PC-3 (cell line): ENCODE results near the gene CASP14. TPM values are rescaled to one million over a fixed set of nuclear protein-coding genes. Genes with fewer than 3 reads are reported as not detected.

Source experiments
- ATAC-seq: fragments of 200-7000 bp; cut with Tn5 transposase; 2 replicates; pipeline ENCODE4 v1.9.1; 2020; ENCODE audit warnings: mild to moderate bottlenecking, moderate library complexity
- Bru-seq: library from RNA; stranded (reverse); fragments of 400-500 nt; gene quantifications from one replicate; lab custom pipeline; 2021; lab: Mats Ljungman, UMichigan
- BruChase-seq, 2 experiments: library from RNA; stranded (reverse); fragments of 400-500 nt; gene quantifications; one replicate each; lab custom pipeline; 2021; lab: Mats Ljungman, UMichigan
- BruUV-seq: library from RNA; stranded (reverse); fragments of 400-500 nt; replicated peaks from 2 replicates; lab custom pipeline; 2021; lab: Mats Ljungman, UMichigan
- CTCF ChIA-PET: fragments of 300-600 bp; sonication (Branson Sonifier 250); formaldehyde crosslinking; loops from one replicate; lab custom pipeline; 2022; ENCODE audit warnings: antibody characterized with exemption; lab: Charles Lee
- POLR2A ChIA-PET: fragments of 300-600 bp; sonication (Branson Sonifier 250); formaldehyde crosslinking; loops from one replicate; lab custom pipeline; 2022; ENCODE audit warnings: antibody characterized with exemption; ENCODE audit not compliant: unreplicated experiment; lab: Charles Lee
- DNase-seq: peaks from one replicate; pipeline ENCODE4 v3.0.0-alpha.2; 2015
- H2AFZ ChIP-seq: fragments of 300-600 bp; sonication (generic); 2 replicates; pipeline ENCODE4 v1.6.0; 2016; ENCODE audit warnings: antibody characterized with exemption, low read length
- H3F3A ChIP-seq: fragments of 300-600 bp; sonication (generic); one replicate; pipeline ENCODE4 v1.6.0; 2017; ENCODE audit warnings: antibody characterized with exemption, low read length, control low read depth, mild to moderate bottlenecking; ENCODE audit not compliant: unreplicated experiment
- H3K27ac ChIP-seq: fragments of 300-600 bp; sonication (generic); 2 replicates; pipeline ENCODE4 v1.5.1; 2016; ENCODE audit warnings: mild to moderate bottlenecking, low read length
- H3K27me3 ChIP-seq: fragments of 300-600 bp; sonication (generic); 2 replicates; pipeline ENCODE4 v1.6.1; 2016; ENCODE audit warnings: low read length, mixed read lengths
- H3K36me3 ChIP-seq: fragments of 300-600 bp; sonication (generic); 2 replicates; pipeline ENCODE4 v1.6.1; 2016; ENCODE audit warnings: low read depth, mixed run types, low read length, mixed read lengths
- H3K4me1 ChIP-seq: fragments of 300-600 bp; sonication (generic); 2 replicates; pipeline ENCODE4 v1.5.1; 2016; ENCODE audit warnings: low read length; ENCODE audit not compliant: insufficient read depth
- H3K4me2 ChIP-seq: fragments of 300-600 bp; sonication (generic); 2 replicates; pipeline ENCODE4 v1.6.0; 2016; ENCODE audit warnings: low read length
- H3K4me3 ChIP-seq: fragments of 300-600 bp; sonication (generic); 2 replicates; pipeline ENCODE4 v1.5.1; 2016; ENCODE audit warnings: mild to moderate bottlenecking, low read length, mixed read lengths
- H3K79me2 ChIP-seq: fragments of 300-600 bp; sonication (generic); 2 replicates; pipeline ENCODE4 v1.6.1; 2017; ENCODE audit warnings: low read length, mixed read lengths
- H3K9ac ChIP-seq: fragments of 300-600 bp; sonication (generic); 2 replicates; pipeline ENCODE4 v1.6.0; 2016; ENCODE audit warnings: mild to moderate bottlenecking, low read length
- H3K9me2 ChIP-seq: fragments of 300-600 bp; sonication (generic); replicated peaks from 2 replicates; pipeline ENCODE4 v1.6.1; 2016; ENCODE audit warnings: mixed run types, low read length, mixed read lengths
- H3K9me3 ChIP-seq: fragments of 300-600 bp; sonication (generic); 2 replicates; pipeline ENCODE4 v1.6.1; 2016; ENCODE audit warnings: low read length, mixed read lengths
- H4K20me1 ChIP-seq: fragments of 300-600 bp; sonication (generic); 2 replicates; pipeline ENCODE4 v1.6.1; 2016; ENCODE audit warnings: low read length, mixed read lengths
- EZH2 ChIP-seq: fragments of 300-600 bp; sonication (generic); IDR thresholded peaks from one replicate; pipeline ENCODE4 v1.6.1; 2017; ENCODE audit warnings: antibody characterized with exemption, mild to moderate bottlenecking, low read length; ENCODE audit not compliant: unreplicated experiment
- EZH2phosphoT487 ChIP-seq: fragments of 300-600 bp; sonication (generic); IDR thresholded peaks from 2 replicates; pipeline ENCODE4 v1.6.1; 2018; ENCODE audit warnings: mild to moderate bottlenecking, antibody characterized with exemption, low read length, borderline replicate concordance
- intact Hi-C: fragments of 100-400 bp; cut with micrococcal nuclease; formaldehyde crosslinking; loops from 2 replicates; pipeline ENCODE4 v1.9.0; 2023
- long read RNA-seq: library from polyadenylated mRNA; unstranded; transcript quantifications from one replicate; pipeline ENCODE4 v2.0.0, GENCODE V29; 2021; ENCODE audit not compliant: unreplicated experiment
- total RNA-seq: library from RNA; depleted of rRNA; stranded (reverse); fragments of >200 nt; gene quantifications from 2 replicates; pipeline ENCODE4 v1.2.3, GENCODE V29; 2014; rRNA removed
- TF ChIP-seq, protein P1 (sequence below): fragments of 300-600 bp; sonication (generic); conservative IDR thresholded peaks from 2 replicates; pipeline ENCODE4 v1.5.1; 2017; ENCODE audit warnings: antibody characterized with exemption, low read depth, mild to moderate bottlenecking, low read length

CASP14 gene, protein sequence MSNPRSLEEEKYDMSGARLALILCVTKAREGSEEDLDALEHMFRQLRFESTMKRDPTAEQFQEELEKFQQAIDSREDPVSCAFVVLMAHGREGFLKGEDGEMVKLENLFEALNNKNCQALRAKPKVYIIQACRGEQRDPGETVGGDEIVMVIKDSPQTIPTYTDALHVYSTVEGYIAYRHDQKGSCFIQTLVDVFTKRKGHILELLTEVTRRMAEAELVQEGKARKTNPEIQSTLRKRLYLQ
- 5.0 and 8.9 TPM in 2 replicates for total RNA-seq
- percentile 53 among the genes with signal in this experiment for Bru-seq, nascent RNA
- percentile 78 among the genes with signal in this experiment for BruChase-seq, experiment 1, labeled RNA remaining after a 6-hour chase
- percentile 58 among the genes with signal in this experiment for BruChase-seq, experiment 2, labeled RNA remaining after a 2-hour chase
- long read RNA-seq, partial matches to known transcripts = 0 of 7 reads
- long read RNA-seq, other reads (novel, unspliced or antisense) = 7 of 7 reads

DNA sequence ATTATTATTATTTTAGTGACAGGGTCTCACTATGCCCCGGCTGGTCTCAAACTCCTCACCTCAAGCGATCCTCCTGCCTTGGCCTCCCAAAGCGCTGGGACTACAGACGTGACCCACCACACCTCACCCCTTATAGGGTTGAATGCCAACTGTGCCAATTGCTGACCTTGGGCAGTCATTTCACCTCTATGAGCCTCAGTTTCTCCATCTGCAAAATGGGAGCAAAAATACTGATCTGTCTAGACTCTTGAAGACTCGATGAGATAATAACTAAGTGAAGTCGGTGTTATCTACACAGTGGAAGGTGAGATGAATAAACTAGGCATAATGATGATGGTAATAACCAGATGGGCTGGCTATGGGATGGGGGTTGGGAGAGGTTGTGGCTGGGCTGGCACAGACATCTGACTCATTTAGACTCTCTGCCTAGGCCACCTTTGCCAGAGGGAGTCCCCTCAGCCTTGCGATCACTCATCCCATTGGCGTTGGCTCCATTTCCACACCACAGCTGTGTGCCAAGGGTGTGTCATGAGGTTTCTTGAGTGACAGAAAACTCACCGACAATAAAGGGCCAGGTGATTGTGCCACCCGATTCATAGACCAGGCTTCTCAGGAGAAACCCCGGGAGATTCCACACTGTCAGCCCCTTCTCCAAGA lies at the start of gene CASP14:
Gene CASP14, plus strand, starts transcription at position 596 of the 657 bp plus-strand sequence. CDS start 2,772 bp downstream, outside the sequence.
- ATAC-seq = peak; percentile 53; the same call in 1 of the 2 replicates
- Histone ChIP-seq H3K9me2 (no peaks in the 10 kb centered on the region), H3K79me2 (no peaks in the 10 kb centered on the region), H4K20me1 (no peaks in the 10 kb centered on the region), H3K4me1 (peaks cover 19% of the 10 kb centered on the region), H3F3A (no peaks in the 10 kb centered on the region), H2AFZ (peak within 1 kb of the TSS; percentile 63; the same call in 1 of the 2 replicates), H3K9ac (no peak within 1 kb of the TSS), H3K27me3 (no peaks in the 10 kb centered on the region), H3K4me2 (peak within 1 kb of the TSS; percentile 40), H3K36me3 (no peaks in the 10 kb centered on the region), H3K27ac (no peak within 1 kb of the TSS), H3K9me3 (no peaks in the 10 kb centered on the region), H3K4me3 (peak within 1 kb of the TSS; percentile 16; the same call in 1 of the 2 replicates)
- intact Hi-C loops = no loop called here
- POLR2A ChIA-PET = interaction anchor here (0.6 kb wide), 1 partner anchor 795 kb away, joined by 7 read pairs; no protein-coding TSS in a partner anchor
- CTCF ChIA-PET = no interaction called here
- TF ChIP-seq EZH2 (no peak), EZH2phosphoT487 (no peak)
- TF ChIP-seq, protein P1, sequence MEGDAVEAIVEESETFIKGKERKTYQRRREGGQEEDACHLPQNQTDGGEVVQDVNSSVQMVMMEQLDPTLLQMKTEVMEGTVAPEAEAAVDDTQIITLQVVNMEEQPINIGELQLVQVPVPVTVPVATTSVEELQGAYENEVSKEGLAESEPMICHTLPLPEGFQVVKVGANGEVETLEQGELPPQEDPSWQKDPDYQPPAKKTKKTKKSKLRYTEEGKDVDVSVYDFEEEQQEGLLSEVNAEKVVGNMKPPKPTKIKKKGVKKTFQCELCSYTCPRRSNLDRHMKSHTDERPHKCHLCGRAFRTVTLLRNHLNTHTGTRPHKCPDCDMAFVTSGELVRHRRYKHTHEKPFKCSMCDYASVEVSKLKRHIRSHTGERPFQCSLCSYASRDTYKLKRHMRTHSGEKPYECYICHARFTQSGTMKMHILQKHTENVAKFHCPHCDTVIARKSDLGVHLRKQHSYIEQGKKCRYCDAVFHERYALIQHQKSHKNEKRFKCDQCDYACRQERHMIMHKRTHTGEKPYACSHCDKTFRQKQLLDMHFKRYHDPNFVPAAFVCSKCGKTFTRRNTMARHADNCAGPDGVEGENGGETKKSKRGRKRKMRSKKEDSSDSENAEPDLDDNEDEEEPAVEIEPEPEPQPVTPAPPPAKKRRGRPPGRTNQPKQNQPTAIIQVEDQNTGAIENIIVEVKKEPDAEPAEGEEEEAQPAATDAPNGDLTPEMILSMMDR = no peak
- BruUV-seq = no TSS peak
- peak; percentile 80 for DNase-seq

DNA sequence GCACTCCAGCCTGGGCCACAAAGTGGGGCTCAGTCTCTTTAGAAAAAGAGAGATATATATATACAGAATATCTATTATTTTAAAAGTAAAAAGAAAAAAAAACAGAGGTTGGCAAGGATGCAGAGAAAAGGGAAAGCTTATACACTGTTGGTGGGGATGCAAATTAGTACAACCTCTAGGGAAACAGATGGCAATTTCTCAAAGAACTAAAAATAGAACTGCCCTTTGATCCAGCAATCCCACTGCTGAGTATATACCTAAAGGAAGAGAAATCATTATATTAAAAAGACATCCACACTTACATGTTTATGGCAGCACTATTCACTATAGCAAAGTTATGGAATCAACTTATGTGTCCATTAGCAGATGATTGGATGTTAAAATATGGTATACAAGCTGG lies 41.0 kb upstream of the CASP14 start:
- CTCF ChIA-PET = no interaction called here
- Histone ChIP-seq H3K4me2 (no peak overlapping the region), H3K79me2 (no peaks in the 10 kb centered on the region), H4K20me1 (no peaks in the 10 kb centered on the region), H3K4me1 (no peaks in the 10 kb centered on the region), H3K9me3 (no peaks in the 10 kb centered on the region), H3K27ac (no peak overlapping the region), H3K9me2 (no peaks in the 10 kb centered on the region), H3K27me3 (peaks cover 4% of the 10 kb centered on the region; the same call in 1 of the 2 replicates), H2AFZ (no peak overlapping the region), H3K36me3 (no peaks in the 10 kb centered on the region), H3K9ac (no peak overlapping the region), H3K4me3 (no peak overlapping the region), H3F3A (no peaks in the 10 kb centered on the region)
- POLR2A ChIA-PET = no interaction called here
- DNase-seq = no peak
- TF ChIP-seq EZH2 = no peak
- TF ChIP-seq, protein P1 = no peak
- BruUV-seq = no TSS peak
- intact Hi-C loops = no loop called here
- no peak for ATAC-seq
